GM18861 (cell line): ENCODE results near the gene ODF2L.
A peak's percentile ranks its signal among the peaks of the same experiment; 100 is the strongest.
"Not testable (repeated sequence)": the region's sequence is repeated elsewhere in the genome, so short reads cannot be mapped to it uniquely, and the experiment has no call there.

ENCODE experiments used
- ATAC-seq: cut with Tn5 transposase; IDR thresholded peaks from one replicate; pipeline ENCODE4 v1.9.1; 2021; ENCODE audit not compliant: unreplicated experiment

ODF2L gene

DNA sequence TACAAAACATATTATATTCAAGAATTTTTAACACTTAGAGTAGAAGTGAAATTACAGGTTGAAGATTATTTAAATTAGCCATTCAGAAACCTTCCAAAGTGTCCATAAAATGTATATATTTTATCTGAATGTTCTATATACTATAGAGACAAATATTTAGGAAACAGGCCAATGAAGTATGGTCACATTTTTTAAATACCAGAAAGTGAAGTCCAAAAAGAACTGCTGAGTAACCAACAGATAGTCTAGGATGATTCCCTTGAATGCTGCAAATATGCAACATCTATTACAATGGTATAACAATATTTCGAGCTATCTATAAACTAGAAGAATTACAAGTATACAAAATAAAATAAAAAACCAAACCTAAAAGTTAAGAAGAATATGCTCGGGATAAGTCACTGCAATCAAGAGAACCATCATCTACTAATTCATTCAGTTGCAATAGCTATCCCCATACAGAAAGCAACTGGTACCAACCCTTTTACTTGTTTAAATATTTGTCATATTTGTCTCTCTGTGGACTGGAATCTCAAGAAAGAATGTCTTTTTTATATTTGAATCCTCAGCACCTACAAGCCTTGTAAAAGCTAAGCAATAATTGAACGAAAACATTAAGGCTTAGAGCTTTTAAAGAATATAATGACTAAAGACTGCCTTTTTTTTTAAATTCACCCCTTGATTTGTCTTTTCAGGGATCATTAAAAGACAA is 8.1 kb downstream of the ODF2L start:
- ATAC-seq: no peak

DNA sequence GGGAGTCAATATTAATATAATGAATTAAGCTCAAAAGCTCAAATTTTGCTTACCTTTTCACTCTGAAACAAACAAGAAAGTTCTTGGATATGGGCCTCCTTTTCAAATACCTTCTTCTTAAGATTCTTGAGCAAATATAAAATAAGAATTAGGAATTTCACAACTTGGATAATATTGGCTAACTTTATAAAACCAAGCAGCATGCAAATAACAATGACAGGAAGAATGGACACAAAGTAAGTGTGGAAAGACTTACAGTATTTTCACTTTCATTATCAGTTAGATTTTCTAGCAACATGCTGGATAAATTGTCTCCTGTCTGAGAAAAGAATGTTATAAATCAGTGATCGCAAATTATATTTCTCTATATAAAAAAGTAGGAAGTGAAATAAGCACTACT is 13.2 kb downstream of the ODF2L start:
- ATAC-seq: peak; percentile 55

DNA sequence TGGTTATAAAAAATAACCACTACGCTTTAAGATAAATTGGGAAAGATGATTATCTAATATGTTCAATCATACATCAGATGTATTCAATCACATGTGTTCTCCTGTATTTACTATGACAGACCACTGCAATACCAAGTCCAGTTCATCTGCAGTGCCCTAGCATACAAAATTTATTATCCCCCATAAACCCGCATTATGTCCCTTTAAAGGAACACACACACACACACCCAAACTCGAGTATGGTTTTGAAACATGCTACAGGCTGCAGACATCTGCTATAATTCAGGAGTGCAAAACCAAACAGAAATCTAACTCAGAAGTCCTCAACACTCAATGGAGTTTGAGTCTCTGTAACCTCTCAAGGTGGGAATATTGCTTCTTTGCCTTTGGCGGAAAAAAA is 14.9 kb downstream of the ODF2L start:
- ATAC-seq: no peak

GRCh38 chr1:86380257-86380861 is 15.8 kb downstream of the ODF2L start:
- ATAC-seq: peak; percentile 74

DNA sequence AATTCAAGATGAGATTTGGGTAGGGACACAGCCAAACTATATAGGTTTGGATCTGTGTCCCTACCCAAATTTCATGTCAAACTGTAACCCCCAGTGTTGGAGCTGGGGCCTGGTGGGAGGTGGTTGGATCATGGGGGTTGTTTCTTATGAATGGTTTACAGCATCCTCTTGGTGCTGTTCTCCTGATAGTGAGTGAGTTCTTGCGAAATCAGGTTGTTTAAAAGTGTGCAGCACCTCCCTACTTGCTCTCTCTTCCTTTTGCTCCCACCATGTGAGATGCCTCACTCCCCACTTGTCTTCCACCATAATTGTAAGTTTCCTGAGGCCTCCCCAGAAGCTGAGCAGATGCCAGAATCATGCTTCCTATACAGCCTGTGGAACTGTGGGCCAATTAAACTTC is 17.3 kb downstream of the ODF2L start:
- ATAC-seq: no peak

- ATAC-seq: no peak
Observed at GRCh38 chr1:86377341-86377740, 18.8 kb downstream of the ODF2L start.

GRCh38 chr1:86375688-86376087 is 20.4 kb downstream of the ODF2L start:
- ATAC-seq: no peak

DNA sequence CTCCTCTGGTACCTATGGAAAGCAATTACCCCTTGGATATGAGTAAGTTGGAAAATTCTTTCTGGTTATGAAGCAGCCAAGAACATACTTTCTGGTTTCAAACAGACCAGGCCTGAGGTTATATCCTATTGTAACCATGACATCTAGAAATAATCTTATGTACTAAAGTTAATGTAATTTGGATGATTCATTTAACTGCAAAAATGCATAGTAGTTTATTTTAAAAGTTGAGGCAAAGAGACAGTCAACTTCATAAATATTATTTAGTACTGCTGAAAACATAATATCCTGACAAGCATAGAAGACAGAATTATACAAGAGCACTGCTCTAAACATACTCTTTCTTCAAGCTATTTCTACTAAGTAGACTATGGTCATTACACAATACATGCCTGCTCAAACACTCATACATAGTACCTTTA is 25.5 kb downstream of the ODF2L start:
- no peak for ATAC-seq

DNA sequence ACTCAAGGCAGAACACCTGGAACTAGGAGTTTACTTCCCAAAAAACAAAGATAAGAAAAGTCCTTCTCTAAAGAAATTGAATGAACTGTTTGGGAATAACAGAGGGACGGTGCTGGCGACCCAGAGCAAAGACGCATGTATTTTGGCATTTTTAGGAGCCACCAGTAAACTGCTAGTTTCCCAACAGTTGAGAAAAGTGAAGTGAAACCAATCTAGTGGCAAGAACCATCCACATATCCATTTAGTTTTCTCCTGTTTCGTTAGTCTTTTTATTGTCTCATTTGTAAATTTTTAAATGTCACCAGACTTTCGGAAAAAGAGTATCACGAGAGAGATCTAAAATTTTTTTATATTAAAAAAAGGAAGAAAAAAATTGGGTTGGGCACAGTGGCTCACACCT is 30.2 kb downstream of the ODF2L start:
- ATAC-seq: no peak

DNA sequence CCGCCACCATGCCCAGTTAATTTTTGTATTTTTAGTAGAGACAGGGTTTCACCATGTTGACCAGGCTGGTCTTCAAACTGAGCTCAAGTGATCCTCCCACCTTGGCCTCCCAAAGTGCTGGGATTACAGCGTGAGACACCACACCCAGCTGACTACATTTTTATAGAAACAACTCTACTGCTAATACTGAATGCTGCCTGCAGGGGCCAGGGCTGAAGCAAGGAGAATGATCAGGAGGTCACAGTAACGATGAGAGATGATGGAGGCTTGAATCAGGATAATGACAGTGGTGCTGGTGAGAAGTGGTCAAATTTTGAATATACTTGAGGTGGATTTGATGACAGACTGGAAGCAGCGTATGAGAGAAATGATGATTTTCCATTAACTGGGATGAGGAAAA is 33.3 kb downstream of the ODF2L start:
- ATAC-seq: no peak

DNA sequence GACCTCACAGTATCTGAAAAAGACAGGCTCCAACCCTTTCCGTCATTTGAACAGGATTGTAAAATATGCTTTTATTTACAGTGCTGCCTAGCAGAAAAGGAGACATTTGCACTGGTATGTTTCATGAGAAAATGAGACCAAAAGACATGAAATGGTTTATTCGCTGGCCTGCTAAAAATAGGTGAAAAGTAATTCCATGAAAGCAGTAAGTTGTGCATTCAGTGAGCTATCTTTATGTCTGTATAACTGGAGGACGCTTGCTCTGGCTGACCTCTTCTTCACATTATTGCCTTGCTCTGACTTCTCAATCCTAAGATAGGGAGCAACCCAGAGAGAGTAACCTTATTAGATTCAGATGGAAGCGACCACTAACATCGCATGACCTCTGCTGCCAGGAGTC is 38.3 kb downstream of the ODF2L start:
- no peak for ATAC-seq

DNA sequence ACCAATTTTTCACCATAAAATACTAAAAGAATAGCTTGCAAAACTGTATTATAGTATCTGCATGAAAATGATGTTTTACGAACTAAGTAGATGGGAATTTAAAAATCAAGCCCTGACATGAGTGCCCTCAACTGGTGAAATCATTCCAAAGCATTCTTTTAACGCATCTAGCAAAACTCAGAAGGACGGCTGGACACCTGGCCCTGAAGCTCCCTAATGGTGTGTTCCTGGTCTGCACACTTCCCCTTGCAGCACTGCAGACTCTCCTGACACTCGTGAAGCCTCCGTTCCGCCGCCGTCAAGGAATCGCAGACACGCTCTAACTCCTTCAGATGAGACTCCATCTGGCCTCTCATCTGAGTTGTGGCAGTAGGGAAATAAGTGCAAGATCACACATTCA is 39.9 kb downstream of the ODF2L start:
- ATAC-seq: no peak

DNA sequence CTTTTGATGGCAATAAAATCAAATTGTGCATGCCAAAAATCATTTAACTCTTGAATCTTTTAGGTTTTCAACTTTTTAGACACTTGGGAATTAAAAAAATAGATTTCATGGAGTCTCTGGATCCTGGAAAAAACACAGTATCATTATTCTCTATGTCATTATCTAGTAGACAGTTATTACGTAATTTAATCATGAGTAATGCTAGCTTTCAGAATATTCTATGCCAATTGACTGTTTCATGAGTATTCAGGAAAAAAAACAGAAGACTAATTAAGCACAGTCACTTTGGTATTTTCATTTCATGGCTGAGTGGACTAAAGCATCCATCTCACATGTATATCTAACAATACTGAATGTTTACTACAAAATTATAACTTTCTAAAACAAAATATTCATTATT is 44.0 kb downstream of the ODF2L start:
- no peak for ATAC-seq

DNA sequence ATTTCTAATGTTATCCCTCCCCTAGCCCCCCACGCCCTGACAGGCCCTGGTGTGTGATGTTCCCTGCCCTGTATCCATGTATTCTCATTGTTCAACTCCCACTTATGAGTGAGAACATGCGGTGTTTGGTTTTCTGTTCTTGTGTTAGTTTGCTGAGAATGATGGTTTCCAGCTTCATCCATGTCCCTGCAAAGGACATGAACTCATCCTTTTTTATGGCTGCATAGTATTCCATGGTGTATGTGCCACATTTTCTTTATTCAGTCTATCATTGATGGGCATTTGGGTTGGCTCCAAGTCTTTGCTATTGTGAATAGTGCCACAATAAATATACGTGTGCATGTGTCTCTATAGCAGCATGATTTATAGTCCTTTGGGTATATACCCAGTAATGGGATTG is 45.9 kb downstream of the ODF2L start:
- not testable (repeated sequence) for ATAC-seq

DNA sequence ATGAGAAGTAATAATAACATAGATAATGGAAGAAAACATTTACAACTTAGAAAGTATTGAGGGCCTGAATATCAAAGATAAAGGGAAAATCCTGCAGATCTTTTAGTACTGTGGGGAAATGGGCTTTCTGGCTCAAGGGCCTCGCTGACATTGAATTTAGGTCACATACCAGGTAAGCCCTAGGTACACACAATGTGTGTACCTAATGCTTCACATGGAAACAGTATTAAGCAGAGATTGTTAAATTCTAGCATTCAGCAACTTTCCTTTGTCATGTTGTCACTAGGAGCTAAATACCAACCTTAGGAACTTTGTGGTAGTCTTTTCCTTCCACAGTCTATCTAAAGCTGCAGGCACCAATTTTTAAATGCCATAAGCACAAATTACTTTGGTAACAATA is 49.7 kb downstream of the ODF2L start:
- no peak for ATAC-seq

GRCh38 chr1:86345042-86345441 is 51.1 kb downstream of the ODF2L start:
- no peak for ATAC-seq

GRCh38 chr1:86339906-86340305 is 56.2 kb downstream of the ODF2L start:
- ATAC-seq: no peak

DNA sequence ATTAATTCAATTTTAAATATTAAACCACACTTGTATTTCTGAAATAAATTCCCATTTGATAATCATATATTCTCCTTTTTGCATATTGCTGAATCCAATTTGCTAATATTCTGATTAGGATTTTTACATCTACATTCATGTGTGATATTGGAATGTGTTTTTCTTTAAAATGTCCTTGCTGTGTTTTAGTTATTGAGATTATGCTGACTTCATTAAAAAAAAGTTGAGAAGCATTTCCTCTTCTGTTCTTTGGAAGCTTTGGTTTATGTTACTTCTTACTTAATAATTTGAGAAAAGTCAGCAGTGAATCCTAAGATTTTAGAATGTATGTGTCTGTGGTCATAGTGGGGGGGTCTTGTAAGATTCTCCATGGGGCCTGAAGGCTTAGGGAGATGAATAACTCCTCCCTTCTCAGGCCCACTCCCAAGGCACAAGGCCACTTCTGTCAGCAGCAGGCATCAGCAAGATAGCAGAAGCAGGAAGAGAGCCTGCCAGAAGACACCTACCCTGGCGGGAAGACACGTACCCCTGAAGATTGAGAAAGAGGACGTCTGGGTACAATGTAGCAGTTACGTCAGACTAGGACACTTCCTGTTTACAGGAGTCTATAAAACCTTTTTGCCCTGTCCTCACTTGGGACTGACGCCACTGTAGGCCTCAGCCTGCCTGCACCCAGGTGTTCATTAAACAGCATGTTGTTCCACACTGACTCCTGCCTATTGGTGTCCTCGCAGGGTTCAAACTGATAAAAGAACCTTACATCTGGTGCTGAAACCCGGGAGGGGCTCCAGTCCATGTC is 56.9 kb downstream of the ODF2L start:
- ATAC-seq: no peak

- ATAC-seq: no peak
Observed at GRCh38 chr1:86335916-86336315, 60.2 kb downstream of the ODF2L start.

- ATAC-seq: no peak
Observed at GRCh38 chr1:86325264-86325663, 70.9 kb downstream of the ODF2L start.

DNA sequence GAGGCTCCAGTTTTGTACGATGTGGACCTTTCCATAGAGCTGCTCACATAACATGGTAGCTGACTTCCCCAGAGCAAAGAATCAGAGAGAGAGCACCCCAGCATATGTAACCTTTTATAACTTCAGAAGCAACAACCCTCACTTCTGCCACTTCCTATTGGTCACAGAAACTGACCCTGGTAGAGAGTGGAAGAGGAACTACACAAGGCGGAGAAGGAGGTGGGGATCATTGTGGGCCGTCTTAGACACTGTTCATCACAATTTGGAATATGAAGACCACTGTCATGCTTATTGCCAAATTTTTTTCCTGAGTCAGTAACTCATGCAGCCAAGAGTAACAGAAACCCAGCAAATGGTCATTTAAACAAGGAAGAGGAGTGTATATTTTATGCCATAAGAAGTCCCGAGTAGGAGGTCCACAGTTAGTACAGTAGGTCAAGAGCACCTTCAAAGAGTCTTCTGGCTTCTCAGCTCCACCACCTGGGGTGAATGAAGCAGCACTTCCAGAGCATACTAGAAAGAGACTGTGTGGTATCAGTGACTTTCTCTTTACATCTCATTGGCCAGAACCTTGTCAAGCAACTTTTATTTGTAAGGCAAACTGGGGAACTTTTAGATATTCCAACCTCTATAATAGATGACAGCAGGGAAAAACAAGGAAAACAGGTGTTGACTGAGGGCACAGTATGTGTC is 71.8 kb downstream of the ODF2L start:
- no peak for ATAC-seq

DNA sequence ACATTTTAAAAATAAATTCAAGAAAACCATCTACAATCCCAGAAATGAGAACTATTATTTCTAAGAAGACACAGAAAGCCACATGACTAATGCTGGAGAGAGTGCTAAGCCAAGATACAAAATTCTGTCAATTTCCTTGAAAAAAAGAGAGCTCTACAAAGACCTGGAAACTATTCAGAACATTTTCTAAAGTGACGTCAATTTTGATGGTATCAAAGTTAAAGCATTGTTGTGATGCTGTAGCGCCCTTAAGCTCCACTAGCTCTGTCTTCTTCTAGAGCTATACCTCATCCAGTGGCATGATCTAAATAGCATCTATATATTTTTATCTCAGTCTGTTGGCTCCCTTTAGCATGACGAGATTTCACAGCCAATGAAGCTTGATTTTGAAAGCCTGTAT is 73.9 kb downstream of the ODF2L start:
- no peak for ATAC-seq
